ACC112 (cell line): ENCODE data around the gene LAPTM5.

Experiments used
- H2AFZ ChIP-seq: fragments of 200-600 bp; sonication (generic); one replicate; pipeline ENCODE4 v1.6.0; 2017; ENCODE audit warnings: antibody characterized with exemption, low read length; ENCODE audit not compliant: unreplicated experiment
- H3K27ac ChIP-seq: fragments of 200-600 bp; sonication (generic); 2 replicates; pipeline ENCODE4 v1.5.1; 2014; ENCODE audit warnings: low read depth, mild to moderate bottlenecking, antibody characterized with exemption, low read length, moderate library complexity
- H3K27me3 ChIP-seq: fragments of 200-600 bp; sonication (generic); 2 replicates; pipeline ENCODE4 v1.6.1; 2014; ENCODE audit warnings: mild to moderate bottlenecking, antibody characterized with exemption, low read length, moderate library complexity, mixed read lengths; ENCODE audit not compliant: insufficient read depth
- H3K36me3 ChIP-seq: fragments of 200-600 bp; sonication (generic); 2 replicates; pipeline ENCODE4 v1.6.1; 2016; ENCODE audit warnings: mild to moderate bottlenecking, antibody characterized with exemption, low read length, moderate library complexity, mixed read lengths; ENCODE audit not compliant: insufficient read depth
- H3K4me1 ChIP-seq: fragments of 200-600 bp; sonication (generic); one replicate; pipeline ENCODE4 v1.6.1; 2016; ENCODE audit warnings: low read length, mixed read lengths; ENCODE audit not compliant: insufficient read depth, unreplicated experiment, control insufficient read depth
- H3K4me3 ChIP-seq: fragments of 200-600 bp; sonication (generic); 2 replicates; pipeline ENCODE4 v1.5.1; 2014; ENCODE audit warnings: mild to moderate bottlenecking, low read depth, low read length
- H3K79me2 ChIP-seq: fragments of 200-600 bp; sonication (generic); one replicate; pipeline ENCODE4 v1.6.0; 2016; ENCODE audit warnings: low read length; ENCODE audit not compliant: control insufficient read depth, unreplicated experiment, insufficient read depth

Gene LAPTM5

GRCh38 chr1:30746212-30747032 lies 11.2 kb downstream of the LAPTM5 start:
- Histone ChIP-seq H3K79me2 (no peaks in the 10 kb centered on the region), H3K4me1 (no peaks in the 10 kb centered on the region), H3K27ac (no peak overlapping the region), H2AFZ (no peak overlapping the region), H3K4me3 (no peak overlapping the region), H3K36me3 (no peaks in the 10 kb centered on the region), H3K27me3 (no peaks in the 10 kb centered on the region)

GRCh38 chr1:30745834-30746208 lies 11.8 kb downstream of the LAPTM5 start:
- no peaks in the 10 kb centered on the region for H3K36me3 ChIP-seq
- no peak overlapping the region for H3K27ac ChIP-seq
- H3K4me1 ChIP-seq, result no peaks in the 10 kb centered on the region
- no peak overlapping the region for H3K4me3 ChIP-seq
- H2AFZ ChIP-seq, result no peak overlapping the region
- no peaks in the 10 kb centered on the region for H3K79me2 ChIP-seq
- H3K27me3 ChIP-seq, result no peaks in the 10 kb centered on the region

DNA sequence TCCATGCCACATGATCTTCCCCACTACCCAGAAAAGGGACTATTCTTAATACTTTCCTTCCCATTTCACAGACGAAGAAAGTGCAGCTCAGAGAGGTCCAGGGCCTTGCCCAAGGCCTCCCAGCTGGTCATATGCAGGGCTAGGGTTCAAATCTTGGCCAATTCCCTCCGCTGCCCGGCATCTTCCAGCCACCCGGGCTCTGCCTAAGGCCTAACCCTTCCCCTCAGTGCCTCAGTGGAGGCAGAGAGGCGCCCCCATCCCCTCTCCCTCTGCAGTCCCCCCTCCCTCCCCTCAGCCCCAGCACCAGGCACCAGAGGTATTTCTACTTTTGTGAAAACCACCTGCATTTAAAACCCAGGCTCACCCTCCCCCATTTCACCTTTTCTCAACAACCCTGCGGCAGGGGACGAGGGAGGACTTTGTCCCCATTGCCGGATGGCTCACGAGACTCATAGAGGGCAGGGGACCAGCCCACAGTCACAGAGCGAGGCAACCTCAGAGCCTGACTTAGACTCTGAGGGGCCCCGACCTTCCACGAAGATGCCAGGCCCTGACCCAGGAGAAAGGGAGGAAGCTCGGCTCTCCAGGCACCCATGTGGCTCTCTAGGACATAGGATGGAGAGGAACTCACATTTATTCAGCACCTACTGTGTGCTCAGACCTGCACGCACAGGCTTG lies 12.3 kb downstream of the LAPTM5 start:
- Histone ChIP-seq H3K4me3 (no peak overlapping the region), H3K27me3 (no peaks in the 10 kb centered on the region), H3K4me1 (no peaks in the 10 kb centered on the region), H3K36me3 (no peaks in the 10 kb centered on the region), H3K79me2 (no peaks in the 10 kb centered on the region), H3K27ac (no peak overlapping the region), H2AFZ (no peak overlapping the region)

GRCh38 chr1:30744060-30744756 lies 13.4 kb downstream of the LAPTM5 start:
- no peaks in the 10 kb centered on the region for H3K4me1 ChIP-seq
- H3K79me2 ChIP-seq, result no peaks in the 10 kb centered on the region
- H3K27me3 ChIP-seq, result no peaks in the 10 kb centered on the region
- no peak overlapping the region for H3K4me3 ChIP-seq
- H2AFZ ChIP-seq, result no peak overlapping the region
- H3K27ac ChIP-seq, result no peak overlapping the region
- H3K36me3 ChIP-seq, result no peaks in the 10 kb centered on the region

DNA sequence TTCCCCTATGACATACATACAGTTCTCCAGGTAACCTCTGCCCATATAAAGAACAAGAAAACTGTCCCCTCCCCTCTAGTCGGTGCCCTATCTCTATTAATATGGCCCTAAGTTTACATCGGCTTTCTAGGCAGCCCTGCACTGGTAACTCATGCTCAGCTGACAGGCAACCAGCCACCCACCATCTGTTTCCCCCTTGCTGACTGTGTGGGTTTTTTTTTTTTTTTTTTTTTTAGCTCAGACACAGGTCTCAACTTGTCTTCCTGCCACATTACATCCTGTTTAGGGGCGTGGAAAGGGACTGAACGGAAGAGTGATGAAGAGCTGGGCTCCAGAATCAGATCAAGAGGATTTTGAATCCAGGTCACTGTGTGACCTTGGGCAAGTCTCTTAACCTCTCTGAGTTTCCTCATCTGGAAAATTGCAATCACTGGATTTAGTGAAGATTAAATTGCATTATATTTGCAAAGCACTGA lies 14.0 kb downstream of the LAPTM5 start:
- no peak overlapping the region for H3K4me3 ChIP-seq
- no peaks in the 10 kb centered on the region for H3K36me3 ChIP-seq
- 0 out of 2 replicates have a peak, but pooled peaks cover 2% of the 10 kb centered on the region for H3K27me3 ChIP-seq
- H3K4me1 ChIP-seq, result no peaks in the 10 kb centered on the region
- no peak overlapping the region for H3K27ac ChIP-seq
- no peaks in the 10 kb centered on the region for H3K79me2 ChIP-seq
- H2AFZ ChIP-seq, result no peak overlapping the region

DNA sequence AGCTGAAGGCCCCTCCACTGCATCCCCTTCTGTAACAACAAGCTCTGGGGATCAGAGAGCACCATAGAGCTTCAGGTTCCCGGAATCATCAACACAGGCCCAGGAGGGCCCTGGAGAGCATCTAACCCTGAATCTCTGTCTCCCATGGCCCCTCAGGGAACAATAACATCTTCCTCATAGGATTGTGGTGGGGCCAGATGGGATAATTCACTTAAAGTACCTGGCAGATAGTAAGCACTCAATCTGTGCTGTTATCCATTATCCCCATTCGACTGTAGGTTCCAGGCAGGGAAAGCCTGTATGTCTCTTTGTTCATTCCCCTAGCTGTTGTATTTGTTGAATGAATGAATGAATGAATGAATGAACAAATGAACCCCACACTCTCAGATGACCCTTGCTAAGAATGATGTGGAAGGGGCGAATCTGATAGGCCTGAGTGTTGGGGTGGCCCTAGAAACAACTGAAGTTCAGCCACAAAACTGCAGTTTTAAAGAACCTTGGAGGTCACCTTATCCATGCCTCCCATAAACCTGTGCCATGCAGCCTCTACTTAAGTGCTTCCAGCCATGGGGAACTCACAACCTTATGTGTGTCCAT lies 14.5 kb downstream of the LAPTM5 start:
- Histone ChIP-seq H3K27me3 (0 out of 2 replicates have a peak, but pooled peaks cover 4% of the 10 kb centered on the region), H3K27ac (no peak overlapping the region), H3K36me3 (no peaks in the 10 kb centered on the region), H3K79me2 (no peaks in the 10 kb centered on the region), H3K4me3 (no peak overlapping the region), H3K4me1 (no peaks in the 10 kb centered on the region), H2AFZ (no peak overlapping the region)

DNA sequence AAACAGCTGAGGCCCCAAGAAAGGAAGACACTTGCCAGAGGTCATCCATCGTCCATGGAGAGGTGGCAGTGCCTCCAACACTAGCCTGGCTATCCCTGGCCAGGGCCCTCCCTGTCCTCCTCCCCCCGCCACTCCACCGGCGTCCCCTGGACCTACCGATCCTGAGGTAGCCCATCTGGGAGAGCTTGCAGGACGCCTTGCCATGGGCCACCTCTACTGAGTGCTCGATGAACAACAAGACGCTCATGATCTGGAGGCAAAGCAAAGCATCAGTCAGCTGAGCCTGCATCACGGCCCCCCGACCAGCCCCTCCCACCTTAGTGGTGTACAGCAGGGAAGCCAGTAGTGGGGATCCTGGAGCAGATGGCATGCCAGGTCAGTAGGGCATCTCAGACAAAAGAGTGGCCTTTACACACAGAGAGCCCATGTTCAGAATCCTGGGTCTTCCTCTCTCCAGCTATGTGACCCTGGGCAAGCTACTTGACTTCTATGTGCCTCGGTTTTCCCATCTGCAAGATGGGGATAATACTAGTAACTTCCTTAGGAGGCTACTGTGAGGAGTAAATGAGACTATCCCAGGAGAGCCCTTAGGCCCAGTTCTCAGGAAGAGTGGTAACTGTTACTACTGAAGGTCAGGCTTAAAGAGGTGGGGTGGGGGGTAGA lies 15.1 kb downstream of the LAPTM5 start:
- no peaks in the 10 kb centered on the region for H3K36me3 ChIP-seq
- no peak overlapping the region for H2AFZ ChIP-seq
- no peaks in the 10 kb centered on the region for H3K4me1 ChIP-seq
- H3K27me3 ChIP-seq, result peaks cover 9% of the 10 kb centered on the region; the same call in 1 of the 2 replicates
- no peak overlapping the region for H3K27ac ChIP-seq
- H3K79me2 ChIP-seq, result no peaks in the 10 kb centered on the region
- no peak overlapping the region for H3K4me3 ChIP-seq

DNA sequence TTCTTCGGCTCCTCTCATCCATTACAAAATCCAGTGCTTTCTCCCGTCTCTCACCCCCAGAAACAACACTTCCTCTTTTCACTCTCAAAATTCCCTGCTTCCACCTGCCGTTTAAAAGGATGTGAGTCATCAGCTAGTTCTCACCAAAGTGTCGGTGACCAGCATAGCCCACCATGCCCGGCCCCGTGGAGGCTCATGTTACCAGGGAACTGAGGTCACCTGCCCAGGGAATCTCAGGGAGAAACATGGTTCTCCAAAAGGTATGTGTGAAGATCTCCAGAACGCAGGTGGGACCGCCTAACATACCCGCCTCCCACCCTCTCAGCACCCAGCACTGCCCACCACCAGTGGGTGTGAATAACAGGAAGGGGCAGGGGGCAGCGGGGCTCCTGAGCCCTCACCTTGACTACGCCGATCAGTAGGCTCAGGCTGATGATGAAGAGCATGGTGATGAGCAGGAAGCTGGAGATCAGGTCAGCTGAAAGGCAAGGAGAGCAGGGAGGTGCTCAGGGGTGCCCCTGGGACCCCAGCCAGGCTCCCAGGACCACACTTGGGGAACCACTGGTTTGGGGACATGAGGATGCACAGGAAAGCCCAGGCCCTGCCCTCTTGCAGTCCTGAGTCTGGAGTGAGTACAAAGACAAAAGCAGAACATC lies 16.2 kb downstream of the LAPTM5 start:
- no peaks in the 10 kb centered on the region for H3K79me2 ChIP-seq

DNA sequence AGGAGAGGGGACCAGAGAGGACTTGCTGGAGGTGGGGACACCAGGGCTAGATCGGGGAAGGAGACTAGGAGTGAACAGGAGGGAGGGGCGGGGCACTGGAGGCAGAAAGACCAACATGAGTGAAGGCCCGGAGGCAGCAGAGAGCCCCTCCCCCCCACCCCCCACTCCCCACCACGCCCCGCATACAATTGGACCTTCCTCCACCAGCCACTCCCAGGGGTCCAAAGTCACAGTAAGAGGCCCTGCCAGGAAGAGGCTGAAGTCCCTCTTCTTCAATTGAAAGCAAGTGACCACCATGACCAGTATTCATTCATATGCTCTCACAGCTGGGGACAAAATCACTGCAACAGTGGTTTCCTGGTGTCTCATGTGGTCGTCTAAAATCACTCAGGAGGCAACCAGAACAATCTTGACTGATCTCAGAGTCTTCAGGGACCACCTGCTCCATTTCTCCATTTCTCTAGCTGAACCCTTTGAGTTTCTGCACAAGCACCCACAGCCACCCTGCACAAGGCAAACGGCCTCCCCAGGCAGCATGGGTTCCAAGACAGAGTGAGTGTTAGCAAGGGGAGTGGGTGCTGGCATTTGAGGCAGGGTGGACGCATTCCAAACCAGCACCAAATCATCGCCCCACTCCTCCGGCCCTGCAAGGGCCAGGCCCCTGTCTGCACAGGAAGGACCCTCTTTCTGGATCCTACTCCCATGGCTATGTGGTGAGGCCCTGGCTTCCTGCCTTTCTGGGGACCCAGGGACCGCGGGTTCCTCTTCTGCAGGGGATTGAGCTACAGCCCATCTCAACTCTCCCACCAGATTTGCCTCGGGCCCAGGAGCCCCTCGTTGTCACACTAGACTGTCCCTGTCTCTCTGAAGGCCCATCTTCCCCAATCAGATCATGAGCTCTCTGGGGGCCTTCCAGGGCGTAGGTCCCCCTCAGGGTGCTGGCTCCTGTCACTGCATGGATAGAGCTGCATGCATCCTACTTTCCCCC lies 17.0 kb downstream of the LAPTM5 start:
- no peaks in the 10 kb centered on the region for H3K36me3 ChIP-seq

More for the DNA sequence above, 16.2 kb downstream of the LAPTM5 start:
- Histone ChIP-seq H2AFZ (no peak overlapping the region), H3K36me3 (no peaks in the 10 kb centered on the region), H3K27ac (no peak overlapping the region), H3K27me3 (peaks cover 9% of the 10 kb centered on the region; the same call in 1 of the 2 replicates), H3K4me3 (no peak overlapping the region), H3K4me1 (no peaks in the 10 kb centered on the region)

More for the DNA sequence above, 17.0 kb downstream of the LAPTM5 start:
- Histone ChIP-seq H2AFZ (no peak overlapping the region), H3K79me2 (no peaks in the 10 kb centered on the region), H3K27me3 (peaks cover 9% of the 10 kb centered on the region; the same call in 1 of the 2 replicates), H3K4me3 (no peak overlapping the region), H3K4me1 (no peaks in the 10 kb centered on the region), H3K27ac (no peak overlapping the region)
